DND-41 (cell line): ENCODE measurements around the gene TRH.

Experiments
- ATAC-seq: fragments of 200-7000 bp; cut with Tn5 transposase; 3 replicates; pipeline ENCODE4 v1.9.1; 2021; ENCODE audit warnings: low read depth; ENCODE audit not compliant: insufficient read depth
- DNase-seq: peaks from one replicate; pipeline ENCODE4 v3.0.0-alpha.2; 2020
- H2AFZ ChIP-seq: 2 replicates; pipeline ENCODE4 v1.6.0; 2012; ENCODE audit warnings: low read depth, low read length
- H3K27ac ChIP-seq: 2 replicates; pipeline ENCODE4 v1.5.1; 2012; ENCODE audit warnings: low read length, inconsistent platforms
- H3K27me3 ChIP-seq: fragments of 200-600 bp; sonication (generic); 2 replicates; pipeline ENCODE4 v1.6.0; 2012; ENCODE audit warnings: low read length, mild to moderate bottlenecking, inconsistent platforms; ENCODE audit not compliant: insufficient read depth, poor library complexity
- H3K36me3 ChIP-seq: 2 replicates; pipeline ENCODE4 v1.5.1; 2012; ENCODE audit warnings: low read length, inconsistent platforms; ENCODE audit not compliant: insufficient read depth
- H3K4me1 ChIP-seq: 2 replicates; pipeline ENCODE4 v1.5.1; 2012; ENCODE audit warnings: mild to moderate bottlenecking, low read length; ENCODE audit not compliant: insufficient read depth
- H3K4me2 ChIP-seq: 2 replicates; pipeline ENCODE4 v1.6.0; 2012; ENCODE audit warnings: mild to moderate bottlenecking, moderate library complexity, low read length, inconsistent platforms; ENCODE audit not compliant: insufficient read depth
- H3K4me3 ChIP-seq, 2 experiments: fragments of 200-600 bp in 1 of 2; shearing (Covaris generic) in 1 of 2; 2 replicates each; pipeline ENCODE4 v1.5.1; 2012 to 2016; ENCODE audit warnings: inconsistent platforms in 2 of 2, low read length in 2 of 2, mild to moderate bottlenecking in 2 of 2, low read depth in 1 of 2, moderate library complexity in 1 of 2
- H3K79me2 ChIP-seq: 2 replicates; pipeline ENCODE4 v1.6.0; 2012; ENCODE audit warnings: low read length, inconsistent platforms; ENCODE audit not compliant: insufficient read depth
- H3K9ac ChIP-seq: 2 replicates; pipeline ENCODE4 v1.6.0; 2012; ENCODE audit warnings: low read depth, mild to moderate bottlenecking, inconsistent platforms, low read length, moderate library complexity
- H3K9me3 ChIP-seq: 2 replicates; pipeline ENCODE4 v1.5.1; 2012; ENCODE audit warnings: low read length, moderate library complexity, mild to moderate bottlenecking, inconsistent platforms; ENCODE audit not compliant: insufficient read depth, severe bottlenecking
- H4K20me1 ChIP-seq: 2 replicates; pipeline ENCODE4 v1.6.0; 2012; ENCODE audit warnings: low read length; ENCODE audit not compliant: insufficient read depth
- EZH2 ChIP-seq: IDR thresholded peaks from 3 replicates; pipeline ENCODE4 v1.6.1; 2012; ENCODE audit warnings: borderline replicate concordance, low read depth, mild to moderate bottlenecking, moderate library complexity, low read length, inconsistent platforms; ENCODE audit not compliant: severe bottlenecking
- TF ChIP-seq, protein P1 (sequence below): IDR thresholded peaks from 2 replicates; pipeline ENCODE4 v1.5.1; 2012; ENCODE audit warnings: borderline replicate concordance, low read length, moderate library complexity, mild to moderate bottlenecking; ENCODE audit not compliant: poor library complexity, severe bottlenecking; ENCODE audit errors: extremely low read depth

Gene TRH

DNA sequence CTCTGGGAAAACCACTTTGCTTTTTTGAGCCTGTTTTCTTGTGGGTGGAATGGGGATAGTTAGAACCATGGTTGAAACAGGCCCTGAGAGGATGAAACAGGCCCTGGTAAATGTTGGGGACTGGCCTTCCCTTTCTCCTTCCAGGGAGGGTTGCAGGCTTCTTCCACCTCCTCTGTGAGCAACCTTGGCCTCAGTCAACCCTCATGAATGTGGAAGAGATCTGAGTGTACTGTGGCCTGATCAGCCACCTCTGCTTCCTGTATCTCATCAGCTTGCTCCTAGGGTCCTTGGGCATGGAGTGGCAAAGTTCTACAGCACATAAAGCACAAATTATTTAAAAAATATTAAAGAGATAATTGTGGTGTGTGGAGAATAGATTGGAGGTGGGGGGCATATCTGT, 17.6 kb upstream of the TRH start:
- TF ChIP-seq, protein P1, sequence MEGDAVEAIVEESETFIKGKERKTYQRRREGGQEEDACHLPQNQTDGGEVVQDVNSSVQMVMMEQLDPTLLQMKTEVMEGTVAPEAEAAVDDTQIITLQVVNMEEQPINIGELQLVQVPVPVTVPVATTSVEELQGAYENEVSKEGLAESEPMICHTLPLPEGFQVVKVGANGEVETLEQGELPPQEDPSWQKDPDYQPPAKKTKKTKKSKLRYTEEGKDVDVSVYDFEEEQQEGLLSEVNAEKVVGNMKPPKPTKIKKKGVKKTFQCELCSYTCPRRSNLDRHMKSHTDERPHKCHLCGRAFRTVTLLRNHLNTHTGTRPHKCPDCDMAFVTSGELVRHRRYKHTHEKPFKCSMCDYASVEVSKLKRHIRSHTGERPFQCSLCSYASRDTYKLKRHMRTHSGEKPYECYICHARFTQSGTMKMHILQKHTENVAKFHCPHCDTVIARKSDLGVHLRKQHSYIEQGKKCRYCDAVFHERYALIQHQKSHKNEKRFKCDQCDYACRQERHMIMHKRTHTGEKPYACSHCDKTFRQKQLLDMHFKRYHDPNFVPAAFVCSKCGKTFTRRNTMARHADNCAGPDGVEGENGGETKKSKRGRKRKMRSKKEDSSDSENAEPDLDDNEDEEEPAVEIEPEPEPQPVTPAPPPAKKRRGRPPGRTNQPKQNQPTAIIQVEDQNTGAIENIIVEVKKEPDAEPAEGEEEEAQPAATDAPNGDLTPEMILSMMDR, result no peak
- Histone ChIP-seq H3K9me3 (no peaks in the 10 kb centered on the region), H3K36me3 (no peaks in the 10 kb centered on the region), H3K27ac (no peak overlapping the region), H3K4me3 (no peak overlapping the region), H3K4me2 (no peak overlapping the region), H3K79me2 (no peaks in the 10 kb centered on the region), H2AFZ (no peak overlapping the region), H3K27me3 (peaks cover 5% of the 10 kb centered on the region), H3K4me1 (no peaks in the 10 kb centered on the region), H4K20me1 (no peaks in the 10 kb centered on the region), H3K9ac (no peak overlapping the region)
- no peak for ATAC-seq
- no peak for DNase-seq

DNA sequence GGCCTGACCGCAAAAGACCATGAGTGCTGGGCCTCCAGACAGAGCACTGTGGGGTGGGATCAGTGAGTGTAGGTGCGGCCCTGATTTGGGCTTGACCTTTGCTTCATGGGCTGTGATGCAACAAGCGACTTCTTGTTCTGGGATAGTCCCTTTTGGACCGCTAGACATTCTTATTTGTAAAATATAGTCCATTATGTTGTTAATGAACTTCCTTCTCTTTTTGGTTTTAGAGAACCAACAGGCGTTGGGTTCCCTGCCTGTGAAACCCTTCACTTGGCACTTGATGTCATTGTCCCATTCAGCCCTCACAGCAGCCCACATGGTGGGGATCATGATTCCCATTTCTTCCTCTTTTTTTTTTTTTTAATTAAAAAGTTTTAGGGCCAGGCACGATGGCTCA, 15.8 kb upstream of the TRH start:
- H4K20me1 ChIP-seq, result no peaks in the 10 kb centered on the region
- H3K27ac ChIP-seq, result no peak overlapping the region
- no peak for TF ChIP-seq EZH2
- TF ChIP-seq, protein P1, result no peak
- no peak overlapping the region for H3K4me3 ChIP-seq
- H2AFZ ChIP-seq, result no peak overlapping the region
- H3K27me3 ChIP-seq, result peaks cover 5% of the 10 kb centered on the region
- H3K4me2 ChIP-seq, result no peak overlapping the region
- DNase-seq (no peak), ATAC-seq (no peak)
- H3K79me2 ChIP-seq, result no peaks in the 10 kb centered on the region
- no peaks in the 10 kb centered on the region for H3K4me1 ChIP-seq
- no peaks in the 10 kb centered on the region for H3K9me3 ChIP-seq
- H3K36me3 ChIP-seq, result no peaks in the 10 kb centered on the region
- no peak overlapping the region for H3K9ac ChIP-seq

DNA sequence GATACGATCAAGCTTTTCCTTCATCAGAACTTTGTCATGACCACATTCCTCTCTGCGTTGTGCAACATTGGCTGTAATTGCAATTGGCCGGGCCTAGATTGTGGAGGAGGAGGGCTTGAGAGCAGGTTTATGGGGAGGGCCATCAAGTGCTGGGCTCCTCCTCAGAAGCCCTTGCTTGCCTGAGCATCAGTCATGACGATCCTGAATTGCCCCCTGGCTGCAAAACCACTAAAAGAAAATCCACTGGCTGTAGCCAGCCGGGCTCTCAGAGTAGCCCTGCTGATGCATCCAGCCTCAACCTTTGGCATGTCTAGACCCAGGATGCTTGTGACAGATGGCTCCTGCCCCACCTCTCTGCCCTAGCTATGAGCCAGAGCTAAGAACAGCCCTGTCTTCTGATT, 13.4 kb upstream of the TRH start:
- H3K27me3 ChIP-seq, result peaks cover 3% of the 10 kb centered on the region
- no peak overlapping the region for H3K4me2 ChIP-seq
- no peaks in the 10 kb centered on the region; the same call in 1 of the 2 replicates for H4K20me1 ChIP-seq
- H3K27ac ChIP-seq, result no peak overlapping the region
- ATAC-seq (no peak), DNase-seq (no peak)
- TF ChIP-seq, protein P1, result no peak
- TF ChIP-seq EZH2, result no peak
- no peaks in the 10 kb centered on the region for H3K79me2 ChIP-seq
- H3K4me3 ChIP-seq, result no peak overlapping the region
- no peak overlapping the region for H3K9ac ChIP-seq
- no peaks in the 10 kb centered on the region for H3K9me3 ChIP-seq
- no peak overlapping the region for H2AFZ ChIP-seq
- no peaks in the 10 kb centered on the region for H3K36me3 ChIP-seq
- no peaks in the 10 kb centered on the region for H3K4me1 ChIP-seq

DNA sequence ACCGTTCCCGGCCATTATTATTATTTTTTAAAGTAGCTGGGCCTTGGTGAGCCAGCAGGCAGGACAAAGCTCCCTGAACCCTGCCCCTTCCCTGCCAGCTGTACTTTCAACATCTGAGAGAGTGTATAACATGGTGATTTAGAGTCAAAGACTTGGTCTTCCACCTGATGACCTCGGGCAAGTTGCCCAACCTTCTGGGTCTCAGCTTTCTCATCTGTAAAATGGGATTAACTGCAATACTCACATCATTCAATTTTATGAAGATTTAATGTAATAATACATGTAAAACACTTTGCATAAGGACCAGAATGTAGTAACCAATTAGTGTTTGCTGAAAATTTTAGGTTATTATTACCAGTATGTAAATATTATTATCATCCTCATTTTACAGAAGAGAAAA, 11.9 kb upstream of the TRH start:
- H3K79me2 ChIP-seq, result no peaks in the 10 kb centered on the region
- no peak overlapping the region for H2AFZ ChIP-seq
- H3K9me3 ChIP-seq, result no peaks in the 10 kb centered on the region
- no peaks in the 10 kb centered on the region for H3K4me1 ChIP-seq
- H4K20me1 ChIP-seq, result no peaks in the 10 kb centered on the region; the same call in 1 of the 2 replicates
- no peak overlapping the region for H3K9ac ChIP-seq
- H3K4me2 ChIP-seq, result no peak overlapping the region
- no peak for DNase-seq
- peaks cover 5% of the 10 kb centered on the region for H3K27me3 ChIP-seq
- H3K36me3 ChIP-seq, result no peaks in the 10 kb centered on the region
- no peak for ATAC-seq
- no peak overlapping the region for H3K27ac ChIP-seq
- TF ChIP-seq EZH2, result no peak
- TF ChIP-seq, protein P1, result no peak
- no peak overlapping the region for H3K4me3 ChIP-seq
